MM.1S (cell line): ENCODE measurements around the gene IGSF9B.

Experiments used
- DNase-seq: peaks from one replicate; pipeline ENCODE4 v3.0.0-alpha.2; 2015
- H2AFZ ChIP-seq: fragments of 300-600 bp; sonication (generic); 2 replicates; pipeline ENCODE4 v1.6.0; 2016; ENCODE audit warnings: antibody characterized with exemption, low read length
- H3F3A ChIP-seq: fragments of 300-600 bp; sonication (generic); 2 replicates; pipeline ENCODE4 v1.6.1; 2016; ENCODE audit warnings: mild to moderate bottlenecking, antibody characterized with exemption, low read length, moderate library complexity, mixed read lengths; ENCODE audit not compliant: insufficient read depth
- H3K27ac ChIP-seq: fragments of 300-600 bp; sonication (generic); 2 replicates; pipeline ENCODE4 v1.5.1; 2016; ENCODE audit warnings: mild to moderate bottlenecking, low read length
- H3K27me3 ChIP-seq: fragments of 300-600 bp; sonication (generic); replicated peaks from 2 replicates; pipeline ENCODE4 v1.6.0; 2016; ENCODE audit warnings: low read length; ENCODE audit not compliant: insufficient read depth
- H3K36me3 ChIP-seq: fragments of 300-600 bp; sonication (generic); replicated peaks from 2 replicates; pipeline ENCODE4 v1.6.1; 2016; ENCODE audit warnings: mild to moderate bottlenecking, low read length, mixed read lengths; ENCODE audit not compliant: insufficient read depth
- H3K4me1 ChIP-seq: fragments of 300-600 bp; sonication (generic); 2 replicates; pipeline ENCODE4 v1.6.1; 2016; ENCODE audit warnings: low read length, mixed read lengths
- H3K4me2 ChIP-seq: fragments of 300-600 bp; sonication (generic); 2 replicates; pipeline ENCODE4 v1.6.0; 2016; ENCODE audit warnings: low read depth, low read length
- H3K4me3 ChIP-seq: fragments of 300-600 bp; sonication (generic); 2 replicates; pipeline ENCODE4 v1.5.1; 2016; ENCODE audit warnings: low read length, mixed read lengths
- H3K79me2 ChIP-seq: fragments of 300-600 bp; sonication (generic); 2 replicates; pipeline ENCODE4 v1.6.1; 2016; ENCODE audit warnings: mixed run types, low read length, mixed read lengths
- H3K9ac ChIP-seq: fragments of 300-600 bp; sonication (generic); 2 replicates; pipeline ENCODE4 v1.6.1; 2016; ENCODE audit warnings: low read length, mixed read lengths
- H3K9me2 ChIP-seq: fragments of 300-600 bp; sonication (generic); replicated peaks from 2 replicates; pipeline ENCODE4 v1.6.1; 2016; ENCODE audit warnings: mild to moderate bottlenecking, low read length, mixed read lengths; ENCODE audit not compliant: insufficient read depth
- H3K9me3 ChIP-seq: fragments of 300-600 bp; sonication (generic); replicated peaks from 2 replicates; pipeline ENCODE4 v1.6.1; 2016; ENCODE audit warnings: mild to moderate bottlenecking, low read length, mixed read lengths; ENCODE audit not compliant: insufficient read depth
- H4K20me1 ChIP-seq: fragments of 300-600 bp; sonication (generic); 2 replicates; pipeline ENCODE4 v1.6.1; 2016; ENCODE audit warnings: mild to moderate bottlenecking, low read length, moderate library complexity, mixed read lengths; ENCODE audit not compliant: insufficient read depth
- CTCF ChIP-seq: fragments of 300-600 bp; sonication (generic); IDR thresholded peaks from 2 replicates; pipeline ENCODE4 v1.5.1; 2016; ENCODE audit warnings: antibody characterized with exemption, low read length, mixed read lengths
- EZH2 ChIP-seq: fragments of 300-600 bp; sonication (generic); optimal IDR thresholded peaks from 2 replicates; pipeline ENCODE3; 2017; ENCODE audit warnings: low read depth, mild to moderate bottlenecking, antibody characterized with exemption, low read length, mixed read lengths
- EZH2phosphoT487 ChIP-seq: fragments of 300-600 bp; sonication (generic); IDR thresholded peaks from 2 replicates; pipeline ENCODE4 v1.6.1; 2018; ENCODE audit warnings: antibody characterized with exemption, low read length

IGSF9B gene

GRCh38 chr11:133930053-133930766 lies 26.6 kb downstream of the IGSF9B start:
- TF ChIP-seq CTCF = no peak
- no peak overlapping the region for H3K4me2 ChIP-seq
- H2AFZ ChIP-seq = no peak overlapping the region
- no peaks in the 10 kb centered on the region; the same call in 1 of the 2 replicates for H3K27me3 ChIP-seq
- no peaks in the 10 kb centered on the region for H3K79me2 ChIP-seq
- H4K20me1 ChIP-seq = no peaks in the 10 kb centered on the region
- H3K4me1 ChIP-seq = no peaks in the 10 kb centered on the region
- H3K36me3 ChIP-seq = no peaks in the 10 kb centered on the region
- H3K9me3 ChIP-seq = no peaks in the 10 kb centered on the region
- H3F3A ChIP-seq = no peaks in the 10 kb centered on the region
- H3K4me3 ChIP-seq = no peak overlapping the region
- no peak for DNase-seq
- H3K9me2 ChIP-seq = no peaks in the 10 kb centered on the region
- no peak overlapping the region for H3K9ac ChIP-seq
- no peak overlapping the region for H3K27ac ChIP-seq

GRCh38 chr11:133929401-133930052 lies 27.2 kb downstream of the IGSF9B start:
- Histone ChIP-seq H3K27me3 (no peaks in the 10 kb centered on the region; the same call in 1 of the 2 replicates), H3K4me2 (no peak overlapping the region), H3K9ac (no peak overlapping the region), H3K36me3 (no peaks in the 10 kb centered on the region), H2AFZ (no peak overlapping the region), H3K9me2 (no peaks in the 10 kb centered on the region), H3K4me3 (no peak overlapping the region), H4K20me1 (no peaks in the 10 kb centered on the region), H3F3A (no peaks in the 10 kb centered on the region), H3K4me1 (no peaks in the 10 kb centered on the region), H3K27ac (no peak overlapping the region), H3K9me3 (no peaks in the 10 kb centered on the region), H3K79me2 (no peaks in the 10 kb centered on the region)
- TF ChIP-seq EZH2 (no peak), CTCF (no peak), EZH2phosphoT487 (no peak)
- DNase-seq = no peak

GRCh38 chr11:133928628-133929059 lies 28.1 kb downstream of the IGSF9B start:
- Histone ChIP-seq H3K4me2 (peak overlapping the region; percentile 41; the same call in 1 of the 2 replicates), H2AFZ (no peak overlapping the region), H3K27ac (no peak overlapping the region)

More at GRCh38 chr11:133928628-133929059, 28.1 kb downstream of the IGSF9B start:
- no peaks in the 10 kb centered on the region for H3K79me2 ChIP-seq
- H3K4me3 ChIP-seq = no peak overlapping the region
- H4K20me1 ChIP-seq = no peaks in the 10 kb centered on the region
- H3K27me3 ChIP-seq = no peaks in the 10 kb centered on the region; the same call in 1 of the 2 replicates
- no peaks in the 10 kb centered on the region for H3K9me3 ChIP-seq
- no peak overlapping the region for H3K9ac ChIP-seq
- no peaks in the 10 kb centered on the region for H3K4me1 ChIP-seq
- no peaks in the 10 kb centered on the region for H3F3A ChIP-seq
- DNase-seq = no peak
- TF ChIP-seq EZH2phosphoT487 = no peak
- TF ChIP-seq CTCF = no peak
- no peak for TF ChIP-seq EZH2
- H3K9me2 ChIP-seq = no peaks in the 10 kb centered on the region
- H3K36me3 ChIP-seq = no peaks in the 10 kb centered on the region
